ENCODE results near the gene FRMD4B. TPM values are rescaled to one million over a fixed set of nuclear protein-coding genes. Genes with fewer than 3 reads are reported as not detected.

FRMD4B gene
- total RNA-seq, 2 experiments from 2014 or later = not detected

DNA sequence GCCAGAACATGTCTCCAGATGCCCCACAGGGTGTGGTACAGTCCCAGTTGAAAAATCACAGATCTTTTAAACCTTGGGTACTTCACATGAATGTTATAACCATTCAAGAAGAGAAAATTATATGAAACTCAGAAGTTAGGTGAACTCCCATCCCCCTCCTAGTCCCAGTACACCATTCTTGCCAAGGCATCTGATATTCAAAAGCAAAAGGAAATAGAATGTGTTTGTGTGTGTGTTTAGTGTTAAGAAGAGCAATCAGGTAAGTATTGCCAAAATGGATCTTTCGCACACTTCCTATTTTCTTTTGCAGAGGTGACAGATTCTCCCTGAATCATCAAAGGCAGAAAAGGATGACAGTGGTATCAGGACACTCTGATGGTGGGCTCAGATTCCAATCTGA is 219.4 kb downstream of the FRMD4B start:
- no peaks in the 10 kb centered on the region for H3K36me3 ChIP-seq (ENCODE audit: insufficient read depth, low read length)
- H3K4me1 ChIP-seq (ENCODE audit: insufficient read depth, low read length, poor library complexity, severe bottlenecking) = no peaks in the 10 kb centered on the region
- H3K27ac ChIP-seq (ENCODE audit: low read depth, low read length, poor library complexity, severe bottlenecking) = no peak overlapping the region
- H4K20me1 ChIP-seq (ENCODE audit: insufficient read depth, low read length) = no peaks in the 10 kb centered on the region
- ChIA-PET CTCF (ENCODE audit: unreplicated experiment) (no interaction called here), POLR2A (no interaction called here)
- no peak overlapping the region for H3K4me2 ChIP-seq (ENCODE audit: low read length)
- TF ChIP-seq EZH2phosphoT487 (IDR thresholded peaks at IDR 0.05; ENCODE audit: borderline replicate concordance, low read depth, low read length) = no peak
- TF ChIP-seq, protein P1, sequence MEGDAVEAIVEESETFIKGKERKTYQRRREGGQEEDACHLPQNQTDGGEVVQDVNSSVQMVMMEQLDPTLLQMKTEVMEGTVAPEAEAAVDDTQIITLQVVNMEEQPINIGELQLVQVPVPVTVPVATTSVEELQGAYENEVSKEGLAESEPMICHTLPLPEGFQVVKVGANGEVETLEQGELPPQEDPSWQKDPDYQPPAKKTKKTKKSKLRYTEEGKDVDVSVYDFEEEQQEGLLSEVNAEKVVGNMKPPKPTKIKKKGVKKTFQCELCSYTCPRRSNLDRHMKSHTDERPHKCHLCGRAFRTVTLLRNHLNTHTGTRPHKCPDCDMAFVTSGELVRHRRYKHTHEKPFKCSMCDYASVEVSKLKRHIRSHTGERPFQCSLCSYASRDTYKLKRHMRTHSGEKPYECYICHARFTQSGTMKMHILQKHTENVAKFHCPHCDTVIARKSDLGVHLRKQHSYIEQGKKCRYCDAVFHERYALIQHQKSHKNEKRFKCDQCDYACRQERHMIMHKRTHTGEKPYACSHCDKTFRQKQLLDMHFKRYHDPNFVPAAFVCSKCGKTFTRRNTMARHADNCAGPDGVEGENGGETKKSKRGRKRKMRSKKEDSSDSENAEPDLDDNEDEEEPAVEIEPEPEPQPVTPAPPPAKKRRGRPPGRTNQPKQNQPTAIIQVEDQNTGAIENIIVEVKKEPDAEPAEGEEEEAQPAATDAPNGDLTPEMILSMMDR (conservative IDR thresholded peaks at IDR 0.05; ENCODE audit: low read length) = no peak
- H3K79me2 ChIP-seq (ENCODE audit: insufficient read depth, low read depth, low read length) = no peaks in the 10 kb centered on the region
- no peak for DNase-seq (ENCODE audit: low spot score)
- H3K9me3 ChIP-seq (ENCODE audit: low read length) = no peaks in the 10 kb centered on the region
- H3K9me2 ChIP-seq (ENCODE audit: insufficient read depth, low read length) = no peaks in the 10 kb centered on the region
- BruUV-seq (replicated peaks) = no TSS peak
- intact Hi-C loops (cut with micrococcal nuclease; ENCODE audit: unreplicated experiment) = no loop called here
- H3K4me3 ChIP-seq (ENCODE audit: low read depth, low read length, poor library complexity, severe bottlenecking) = no peak overlapping the region
- H2AFZ ChIP-seq (ENCODE audit: low read length) = no peak overlapping the region

DNA sequence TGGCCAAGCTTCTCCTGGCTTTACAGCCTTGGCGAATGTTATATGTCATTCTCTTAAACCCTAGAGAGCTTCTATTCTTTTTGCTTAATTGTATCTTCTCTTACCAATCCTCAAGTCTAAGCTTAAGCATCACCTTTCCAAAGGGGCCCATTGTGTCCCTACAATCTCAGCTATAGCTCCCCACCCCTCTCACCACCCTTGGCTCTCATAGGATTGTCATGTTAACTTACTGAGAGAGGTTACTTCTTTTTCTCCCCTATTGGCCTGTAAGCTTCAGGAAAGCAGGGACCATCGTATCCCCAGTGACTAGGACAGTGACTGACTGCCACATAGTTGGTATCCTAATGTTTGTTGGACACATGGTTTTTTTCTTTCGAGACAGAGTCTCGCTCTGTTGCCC is 220.1 kb downstream of the FRMD4B start:
- CTCF ChIA-PET (ENCODE audit: unreplicated experiment) = no interaction called here
- Histone ChIP-seq H3K27ac (ENCODE audit: low read depth, low read length, poor library complexity, severe bottlenecking) (no peak overlapping the region), H3K4me2 (ENCODE audit: low read length) (no peak overlapping the region), H3K4me1 (ENCODE audit: insufficient read depth, low read length, poor library complexity, severe bottlenecking) (no peaks in the 10 kb centered on the region), H3K9me3 (ENCODE audit: low read length) (no peaks in the 10 kb centered on the region), H3K9me2 (ENCODE audit: insufficient read depth, low read length) (no peaks in the 10 kb centered on the region), H2AFZ (ENCODE audit: low read length) (no peak overlapping the region), H4K20me1 (ENCODE audit: insufficient read depth, low read length) (no peaks in the 10 kb centered on the region), H3K36me3 (ENCODE audit: insufficient read depth, low read length) (no peaks in the 10 kb centered on the region), H3K79me2 (ENCODE audit: insufficient read depth, low read depth, low read length) (no peaks in the 10 kb centered on the region), H3K4me3 (ENCODE audit: low read depth, low read length, poor library complexity, severe bottlenecking) (no peak overlapping the region)
- TF ChIP-seq EZH2phosphoT487 (IDR thresholded peaks at IDR 0.05; ENCODE audit: borderline replicate concordance, low read depth, low read length) = no peak
- TF ChIP-seq, protein P1 (conservative IDR thresholded peaks at IDR 0.05; ENCODE audit: low read length) = no peak
- intact Hi-C loops (cut with micrococcal nuclease; ENCODE audit: unreplicated experiment) = no loop called here
- BruUV-seq (replicated peaks) = no TSS peak
- POLR2A ChIA-PET = no interaction called here
- no peak for DNase-seq (ENCODE audit: low spot score)

DNA sequence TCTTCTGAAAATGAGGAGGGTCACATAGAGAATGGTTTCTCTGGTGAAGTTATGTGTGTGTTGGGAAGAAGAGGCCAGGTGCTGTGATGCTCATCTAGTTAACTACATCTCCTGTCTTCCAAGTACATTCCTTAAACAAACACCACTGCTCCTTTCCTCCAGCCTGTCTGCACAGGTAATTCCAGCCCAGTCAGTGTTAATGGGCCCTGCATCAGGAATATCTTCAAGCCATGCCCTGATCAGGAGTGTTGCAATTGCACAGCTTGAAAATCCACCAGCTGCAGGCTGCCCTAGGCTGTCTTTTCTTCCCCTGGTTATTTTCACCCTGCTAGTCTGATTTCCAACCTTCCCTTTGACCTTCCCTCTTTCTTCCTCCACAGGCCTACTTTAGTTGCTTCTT is 221.6 kb downstream of the FRMD4B start:
- DNase-seq (ENCODE audit: low spot score) = no peak
- no peaks in the 10 kb centered on the region for H3K36me3 ChIP-seq (ENCODE audit: insufficient read depth, low read length)
- no peaks in the 10 kb centered on the region for H3K9me3 ChIP-seq (ENCODE audit: low read length)
- CTCF ChIA-PET (ENCODE audit: unreplicated experiment) = no interaction called here
- no peak overlapping the region for H2AFZ ChIP-seq (ENCODE audit: low read length)
- H3K9me2 ChIP-seq (ENCODE audit: insufficient read depth, low read length) = no peaks in the 10 kb centered on the region
- POLR2A ChIA-PET = no interaction called here
- H3K27ac ChIP-seq (ENCODE audit: low read depth, low read length, poor library complexity, severe bottlenecking) = no peak overlapping the region
- TF ChIP-seq, protein P1 (conservative IDR thresholded peaks at IDR 0.05; ENCODE audit: low read length) = no peak
- TF ChIP-seq EZH2phosphoT487 (IDR thresholded peaks at IDR 0.05; ENCODE audit: borderline replicate concordance, low read depth, low read length) = no peak
- no peak overlapping the region for H3K4me3 ChIP-seq (ENCODE audit: low read depth, low read length, poor library complexity, severe bottlenecking)
- no peaks in the 10 kb centered on the region for H3K4me1 ChIP-seq (ENCODE audit: insufficient read depth, low read length, poor library complexity, severe bottlenecking)
- BruUV-seq (replicated peaks) = no TSS peak
- intact Hi-C loops (cut with micrococcal nuclease; ENCODE audit: unreplicated experiment) = loop anchor here (5.0 kb wide), 2 partner anchors 248 to 263 kb away; no protein-coding TSS in a partner anchor
- no peaks in the 10 kb centered on the region for H3K79me2 ChIP-seq (ENCODE audit: insufficient read depth, low read depth, low read length)
- no peaks in the 10 kb centered on the region for H4K20me1 ChIP-seq (ENCODE audit: insufficient read depth, low read length)
- no peak overlapping the region for H3K4me2 ChIP-seq (ENCODE audit: low read length)

Measured in OCI-LY7 (cell line).